Measurements from ENCODE around the gene LELP1. TPM values are rescaled to one million over a fixed set of nuclear protein-coding genes. Genes with fewer than 3 reads are reported as not detected.

Gene LELP1
- total RNA-seq (2021; fragmentation: NEBNext Ultra II Directional; extraction: Animal tissue kit (Norgen Biotek cat#: 25700)) (not detected in 2 replicates), polyA plus RNA-seq (2011; rRNA removed) (not detected in 2 replicates), polyA minus RNA-seq (2011; rRNA and poly(A)+ RNA removed) (not detected in 2 replicates)
- polyA plus RNA-seq (2011; cell fraction: cytosol; rRNA removed), result not detected
- polyA plus RNA-seq (2011; cell fraction: nucleus; rRNA removed), result not detected
- polyA plus RNA-seq (2012, experiment 1 of 2), result not detected in 4 replicates
- polyA plus RNA-seq (2012, experiment 2 of 2), result not detected
- polyA plus RNA-seq (2013, experiment 1 of 2), result not detected
- not detected for polyA plus RNA-seq (2013, experiment 2 of 2)
- not detected for polyA minus RNA-seq (2011; cell fraction: cytosol; rRNA and poly(A)+ RNA removed)
- polyA minus RNA-seq (2011; cell fraction: nucleus; rRNA and poly(A)+ RNA removed), result not detected
- long read RNA-seq, experiment 1, result 0 reads
- long read RNA-seq, experiment 2, result 0 reads

GRCh38 chr1:153203130-153203529, at the start of gene LELP1:
LELP1 (plus strand) TSS chr1:153203430; CDS start chr1:153204708, 1,278 bp downstream.
- Histone ChIP-seq H2BK120ac (replicated peaks; ENCODE audit: low read depth, low read length) (no peak within 1 kb of the TSS), H2AK5ac (ENCODE audit: low read depth, low read length) (no peak within 1 kb of the TSS), H3K36me3 (ENCODE audit: control insufficient read depth in 2 of 4, insufficient read depth in 4 of 4, low read length in 3 of 4) (no peaks in the 10 kb centered on the region), H3K27ac (ENCODE audit: low read depth, low read length) (no peak within 1 kb of the TSS), H2AFZ (ENCODE audit: low read length) (no peak within 1 kb of the TSS), H3K4me1 (replicated peaks in 1 of 4; ENCODE audit: control insufficient read depth in 3 of 4, insufficient read depth in 4 of 4, low read length in 3 of 4) (no peaks in the 10 kb centered on the region), H3K79me2 (ENCODE audit: control insufficient read depth in 1 of 2, insufficient read depth in 2 of 2, low read length in 2 of 2) (no peaks in the 10 kb centered on the region), H3K4me2 (ENCODE audit: insufficient read depth in 1 of 2, low read depth in 2 of 2, low read length in 2 of 2) (no peak within 1 kb of the TSS), H2BK20ac (ENCODE audit: low read length) (no peak within 1 kb of the TSS), H3K23me2 (ENCODE audit: low read depth, low read length) (no peaks in the 10 kb centered on the region), H4K91ac (replicated peaks; ENCODE audit: insufficient read length, low read length) (no peak within 1 kb of the TSS), H3K9me3 (ENCODE audit: insufficient read depth in 2 of 2, low read depth in 1 of 2, low read length in 1 of 2) (no peaks in the 10 kb centered on the region; a peak in 1 of 4 replicates), H3K27me3 (replicated peaks in 1 of 4; ENCODE audit: control insufficient read depth in 3 of 4, extremely low read depth in 1 of 4, insufficient read depth in 3 of 4, low read length in 3 of 4) (no peaks in the 10 kb centered on the region), H2BK5ac (ENCODE audit: low read depth, low read length) (no peak within 1 kb of the TSS), H4K20me1 (replicated peaks in 1 of 2; ENCODE audit: control insufficient read depth in 1 of 2, insufficient read depth in 2 of 2, low read length in 2 of 2) (no peaks in the 10 kb centered on the region), H3K18ac (ENCODE audit: extremely low read depth, low read length) (no peak within 1 kb of the TSS), H3K79me1 (ENCODE audit: low read depth, low read length) (no peaks in the 10 kb centered on the region), H3K9ac (replicated peaks in 1 of 4; ENCODE audit: extremely low read depth in 1 of 4, low read depth in 3 of 4, low read length in 3 of 4) (no peak within 1 kb of the TSS), H3K4me3 (ENCODE audit: extremely low read depth in 1 of 4, insufficient read depth in 2 of 4, low read depth in 3 of 4, low read length in 4 of 4) (no peak within 1 kb of the TSS), H3K4ac (replicated peaks; ENCODE audit: insufficient read length, low read depth, low read length) (no peak within 1 kb of the TSS), H3K14ac (ENCODE audit: insufficient read length) (no peak within 1 kb of the TSS), H3K56ac (replicated peaks; ENCODE audit: insufficient read length, low read depth, low read length) (no peak within 1 kb of the TSS), H4K5ac (ENCODE audit: insufficient read length, low read depth, low read length) (no peak within 1 kb of the TSS), H3K23ac (ENCODE audit: insufficient read length) (no peak within 1 kb of the TSS), H2BK12ac (ENCODE audit: low read depth, low read length) (no peak within 1 kb of the TSS), H2BK15ac (ENCODE audit: low read length) (no peak within 1 kb of the TSS), H4K8ac (ENCODE audit: extremely low read depth, insufficient read depth, low read length) (no peak within 1 kb of the TSS)
- POLR2A ChIA-PET (ENCODE audit: partially characterized antibody), result no interaction called here
- DNase-seq (ENCODE audit: low read depth in 1 of 2, low spot score in 2 of 2) (no peak), FAIRE-seq (no peak)
- 93% methylated on average over 1 of the region's 1 CpG; no CpG with 5 or more reads in 1 of the 2 experiments for WGBS, 2 experiments (ENCODE audit: extremely low coverage in 1 of 2, insufficient coverage in 1 of 2, insufficient read length in 1 of 2, insufficient replicate concordance in 2 of 2, low coverage in 1 of 2, low lambda C conversion rate in 2 of 2, missing lambda C conversion rate in 1 of 2)
- CTCF ChIA-PET (ENCODE audit: partially characterized antibody), result interaction anchor here (1.9 kb wide), 1 partner anchor 10 kb away, joined by 8 read pairs; no protein-coding TSS in a partner anchor
- TF ChIP-seq SIX5 (IDR thresholded peaks at IDR 0.05; ENCODE audit: low read depth, low read length), result no peak
- TF ChIP-seq ASH2L (IDR thresholded peaks at IDR 0.05; ENCODE audit: low read length), result no peak
- no peak for TF ChIP-seq SRF (IDR thresholded peaks at IDR 0.05; ENCODE audit: low read depth, low read length)
- no peak for TF ChIP-seq JUND (IDR thresholded peaks at IDR 0.05; ENCODE audit: low read length)
- TF ChIP-seq USF2 (IDR thresholded peaks at IDR 0.05; ENCODE audit: low read length), result no peak

Data from H1 (cell line).